ENCODE measurements around the gene IRF4.

IRF4 gene

GRCh38 chr6:410555-411395 is 19.2 kb downstream of the IRF4 start:
- in situ Hi-C loops (cut with MboI; ENCODE audit: low pct_unique_long_range_greater_than_20kb, low sequenced_read_pairs, unreplicated experiment), result loop anchor here (5.0 kb wide), 1 partner anchor 77 kb away; no protein-coding TSS in a partner anchor
- TF ChIP-seq CTCF (IDR thresholded peaks at IDR 0.05; ENCODE audit: extremely low read depth, insufficient read depth, missing control alignments), result no peak
- no peak for DNase-seq (ENCODE audit: low spot score)

GRCh38 chr6:411402-412145 is 20.0 kb downstream of the IRF4 start:
- no peak for DNase-seq (ENCODE audit: low spot score)
- in situ Hi-C loops (cut with MboI; ENCODE audit: low pct_unique_long_range_greater_than_20kb, low sequenced_read_pairs, unreplicated experiment), result loop anchor here (5.0 kb wide), 1 partner anchor 76 kb away; no protein-coding TSS in a partner anchor
- TF ChIP-seq CTCF (IDR thresholded peaks at IDR 0.05; ENCODE audit: extremely low read depth, insufficient read depth, missing control alignments), result no peak

GRCh38 chr6:412146-412886 is 20.8 kb downstream of the IRF4 start:
- in situ Hi-C loops (cut with MboI; ENCODE audit: low pct_unique_long_range_greater_than_20kb, low sequenced_read_pairs, unreplicated experiment), result loop anchor here (5.0 kb wide), 1 partner anchor 75 kb away; no protein-coding TSS in a partner anchor
- no peak for TF ChIP-seq CTCF (IDR thresholded peaks at IDR 0.05; ENCODE audit: extremely low read depth, insufficient read depth, missing control alignments)
- DNase-seq (ENCODE audit: low spot score), result no peak

GRCh38 chr6:414447-414846 is 22.9 kb downstream of the IRF4 start:
- TF ChIP-seq CTCF (IDR thresholded peaks at IDR 0.05; ENCODE audit: extremely low read depth, insufficient read depth, missing control alignments), result no peak
- no peak for DNase-seq (ENCODE audit: low spot score)
- in situ Hi-C loops (cut with MboI; ENCODE audit: low pct_unique_long_range_greater_than_20kb, low sequenced_read_pairs, unreplicated experiment), result loop anchor here (5.0 kb wide), 1 partner anchor 73 kb away; no protein-coding TSS in a partner anchor

GRCh38 chr6:415087-415486 is 23.5 kb downstream of the IRF4 start:
- TF ChIP-seq CTCF (IDR thresholded peaks at IDR 0.05; ENCODE audit: extremely low read depth, insufficient read depth, missing control alignments), result no peak
- DNase-seq (ENCODE audit: low spot score), result no peak
- in situ Hi-C loops (cut with MboI; ENCODE audit: low pct_unique_long_range_greater_than_20kb, low sequenced_read_pairs, unreplicated experiment), result no loop called here

GRCh38 chr6:421211-421610 is 29.7 kb downstream of the IRF4 start:
- no peak for DNase-seq (ENCODE audit: low spot score)
- in situ Hi-C loops (cut with MboI; ENCODE audit: low pct_unique_long_range_greater_than_20kb, low sequenced_read_pairs, unreplicated experiment), result no loop called here
- TF ChIP-seq CTCF (IDR thresholded peaks at IDR 0.05; ENCODE audit: extremely low read depth, insufficient read depth, missing control alignments), result no peak

All from GM13977 (cell line).